ENCODE measurements around the gene B4GALT6. TPM values are rescaled to one million over a fixed set of nuclear protein-coding genes. Genes with fewer than 3 reads are reported as not detected.
A peak's percentile ranks its signal among the peaks of the same experiment; 100 is the strongest.

Gene B4GALT6
- total RNA-seq, 6 donors from 2014 or later: 0.55 to 3.4 (median 1.8) TPM; not detected in 1

- TF ChIP-seq POLR2AphosphoS5 (IDR thresholded peaks at IDR 0.05) (no peak), CTCF (IDR thresholded peaks at IDR 0.05) (no peak), EP300 (IDR thresholded peaks at IDR 0.05) (no peak), POLR2A (IDR thresholded peaks at IDR 0.05) (no peak)
- no peaks in the 10 kb centered on the region for H3K9me3 ChIP-seq
- H3K27ac ChIP-seq: no peak overlapping the region
- peaks cover 0 to 4% (median 3%) of the 10 kb centered on the region in 4 donors for H3K4me1 ChIP-seq
- no peak for ATAC-seq (ENCODE audit: low FRiP score in 2 of 2)
- DNase-seq: no peak
- H3K36me3 ChIP-seq: no peaks in the 10 kb centered on the region
- H3K27me3 ChIP-seq: no peaks in the 10 kb centered on the region
- H3K4me3 ChIP-seq: no peak overlapping the region
- WGBS, 2 donors: 86 to 94% methylated on average over 1 of the region's 1 CpG
Measured at GRCh38 chr18:31659576-31660177, 24.7 kb downstream of the B4GALT6 start.

- no peak overlapping the region for H3K4me3 ChIP-seq
- no peaks in the 10 kb centered on the region for H3K36me3 ChIP-seq
- no peak for DNase-seq
- H3K9me3 ChIP-seq: no peaks in the 10 kb centered on the region
- WGBS, 2 donors: 46 to 61% methylated on average over 10 of the region's 10 CpGs
- H3K4me1 ChIP-seq: peaks cover 0 to 4% (median 3%) of the 10 kb centered on the region in 4 donors
- H3K27ac ChIP-seq: peak overlapping the region in 1 of 4 donors; percentile 24
- TF ChIP-seq CTCF (IDR thresholded peaks at IDR 0.05) (no peak), POLR2A (IDR thresholded peaks at IDR 0.05) (no peak), POLR2AphosphoS5 (IDR thresholded peaks at IDR 0.05) (no peak), EP300 (IDR thresholded peaks at IDR 0.05) (no peak)
- peak in 1 of 2 donors; percentile 59 for ATAC-seq (ENCODE audit: low FRiP score in 2 of 2)
- no peaks in the 10 kb centered on the region for H3K27me3 ChIP-seq
Measured at GRCh38 chr18:31658670-31659575, 25.5 kb downstream of the B4GALT6 start.

- Histone ChIP-seq H3K27ac (peak overlapping the region in 1 of 4 donors; percentile 24), H3K9me3 (no peaks in the 10 kb centered on the region), H3K27me3 (no peaks in the 10 kb centered on the region), H3K36me3 (no peaks in the 10 kb centered on the region), H3K4me1 (peaks cover 0 to 4% (median 3%) of the 10 kb centered on the region in 4 donors), H3K4me3 (no peak overlapping the region)
- WGBS, 2 donors: 84 to 85% methylated on average over 12 of the region's 12 CpGs
- TF ChIP-seq EP300 (IDR thresholded peaks at IDR 0.05) (no peak), POLR2AphosphoS5 (IDR thresholded peaks at IDR 0.05) (no peak), CTCF (IDR thresholded peaks at IDR 0.05) (no peak), POLR2A (IDR thresholded peaks at IDR 0.05) (no peak)
- no peak for DNase-seq
- ATAC-seq (ENCODE audit: low FRiP score in 2 of 2): no peak
Measured at GRCh38 chr18:31657823-31658669, 26.3 kb downstream of the B4GALT6 start.

- no peak for DNase-seq
- H3K27me3 ChIP-seq: no peaks in the 10 kb centered on the region
- no peak for ATAC-seq (ENCODE audit: low FRiP score in 2 of 2)
- 83 to 90% methylated on average over 2 of the region's 2 CpGs for WGBS, 2 donors
- H3K4me1 ChIP-seq: peaks cover 0 to 4% (median 3%) of the 10 kb centered on the region in 4 donors
- H3K27ac ChIP-seq: no peak overlapping the region
- no peak for TF ChIP-seq POLR2A (IDR thresholded peaks at IDR 0.05)
- TF ChIP-seq CTCF (IDR thresholded peaks at IDR 0.05): no peak
- TF ChIP-seq EP300 (IDR thresholded peaks at IDR 0.05): no peak
- no peak for TF ChIP-seq POLR2AphosphoS5 (IDR thresholded peaks at IDR 0.05)
- H3K9me3 ChIP-seq: no peaks in the 10 kb centered on the region
- H3K4me3 ChIP-seq: no peak overlapping the region
- no peaks in the 10 kb centered on the region for H3K36me3 ChIP-seq
Measured at GRCh38 chr18:31656754-31657153, 27.6 kb downstream of the B4GALT6 start.

Measured in upper lobe of left lung (tissue), 6 donors.